GM12878 (cell line): ENCODE data around the gene SLC36A3. TPM values are rescaled to one million over a fixed set of nuclear protein-coding genes. Genes with fewer than 3 reads are reported as not detected.

ENCODE experiments used
- ATAC-seq: fragments of 200-7000 bp; cut with Tn5 transposase; 3 replicates; pipeline ENCODE4 v1.9.1; 2020; ENCODE audit warnings: mild to moderate bottlenecking, moderate library complexity
- BruUV-seq: library from RNA; stranded (reverse); fragments of 400-500 nt; replicated peaks from 2 replicates; lab custom pipeline; 2021; lab: Mats Ljungman, UMichigan
- CTCF ChIA-PET: fragments of 300-600 bp; sonication (Branson Sonifier 250); formaldehyde crosslinking; extraction: SDS; loops from one replicate; lab custom pipeline; 2021; ENCODE audit warnings: inconsistent platforms; lab: Yijun Ruan, JAX
- POLR2A ChIA-PET: fragments of 350-600 bp; formaldehyde crosslinking; extraction: SDS; loops from one replicate; lab custom pipeline; 2021; ENCODE audit warnings: inconsistent platforms; lab: Charles Lee
- RAD21 ChIA-PET: fragments of 300-600 bp; sonication (Branson Sonifier 250); formaldehyde crosslinking; loops from one replicate; lab custom pipeline; 2023; ENCODE audit warnings: antibody characterized with exemption; ENCODE audit not compliant: unreplicated experiment; lab: Charles Lee
- SMC1A ChIA-PET: fragments of 300-600 bp; sonication (Branson Sonifier 250); formaldehyde crosslinking; loops from one replicate; lab custom pipeline; 2023; ENCODE audit not compliant: unreplicated experiment, uncharacterized antibody; lab: Charles Lee
- DNase-seq: peaks from one replicate; pipeline ENCODE4 v3.0.0-alpha.2; 2011; ENCODE audit warnings: low read depth, low spot score
- FAIRE-seq: peaks from 3 replicates; lab custom pipeline; 2011; peaks lifted over from hg19 to GRCh38; lab: Jason Lieb, UNC
- H2AFZ ChIP-seq: 2 replicates; pipeline ENCODE4 v1.6.0; 2011; ENCODE audit warnings: low read depth, low read length, control low read depth; ENCODE audit not compliant: control insufficient read depth
- H3K27ac ChIP-seq: 2 replicates; pipeline ENCODE4 v1.5.1; 2011; ENCODE audit warnings: control low read depth; ENCODE audit not compliant: control insufficient read depth, insufficient read depth
- H3K27me3 ChIP-seq, 2 experiments: replicated peaks in 1 of 2; 2 replicates each; pipeline versions ENCODE4 v1.6.0 to v1.6.1; 2011; ENCODE audit warnings: low read length in 1 of 2; ENCODE audit not compliant: control insufficient read depth in 2 of 2, insufficient read depth in 2 of 2
- H3K36me3 ChIP-seq, 2 experiments: 2 replicates each; pipeline ENCODE4 v1.5.1; 2011; ENCODE audit warnings: low read length in 1 of 2; ENCODE audit not compliant: control insufficient read depth in 2 of 2, insufficient read depth in 2 of 2
- H3K4me1 ChIP-seq: 2 replicates; pipeline ENCODE4 v1.6.1; 2011; ENCODE audit warnings: mild to moderate bottlenecking, low read length, moderate library complexity, mixed read lengths; ENCODE audit not compliant: control insufficient read depth, insufficient read depth
- H3K4me2 ChIP-seq: 2 replicates; pipeline ENCODE4 v1.6.0; 2011; ENCODE audit warnings: control low read depth; ENCODE audit not compliant: control insufficient read depth, insufficient read depth
- H3K4me3 ChIP-seq: fragments of 200-600 bp; sonication (generic); 2 replicates; pipeline ENCODE4 v1.5.1; 2016
- H3K79me2 ChIP-seq: 2 replicates; pipeline ENCODE4 v1.6.0; 2011; ENCODE audit warnings: low read length; ENCODE audit not compliant: control insufficient read depth, insufficient read depth
- H3K9ac ChIP-seq: 2 replicates; pipeline ENCODE4 v1.8.0; 2011; ENCODE audit warnings: low read length, control low read depth, mixed read lengths; ENCODE audit not compliant: control insufficient read depth, insufficient read depth
- H3K9me3 ChIP-seq: replicated peaks from 3 replicates; pipeline ENCODE4 v1.5.1; 2011; ENCODE audit warnings: mild to moderate bottlenecking, low read length; ENCODE audit not compliant: control insufficient read depth, insufficient read depth
- H4K20me1 ChIP-seq: 2 replicates; pipeline ENCODE4 v1.6.0; 2011; ENCODE audit not compliant: control insufficient read depth, insufficient read depth
- ASH2L ChIP-seq: fragments of 300-600, 200-600 bp; sonication (generic); IDR thresholded peaks from 2 replicates; pipeline ENCODE4 v1.6.1; 2017; ENCODE audit warnings: low read depth, mild to moderate bottlenecking, borderline replicate concordance
- EGR1 ChIP-seq, 2 experiments: IDR thresholded peaks; 1 replicate in 1 of 2; 2 replicates in 1 of 2; pipeline ENCODE4 v1.6.1; 2011 to 2012; ENCODE audit warnings: low read depth in 2 of 2, low read length in 2 of 2, borderline replicate concordance in 1 of 2, mild to moderate bottlenecking in 1 of 2, moderate library complexity in 1 of 2
- EP300 ChIP-seq, 2 experiments: fragments of 150-350 bp in 1 of 2; IDR thresholded peaks; 2 replicates each; pipeline ENCODE4 v1.6.1; 2011 to 2012; ENCODE audit warnings: low read depth in 2 of 2, low read length in 2 of 2, borderline replicate concordance in 1 of 2, improper control_type of control experiment in 1 of 2, inconsistent platforms in 1 of 2; ENCODE audit not compliant: control insufficient read depth in 1 of 2
- FOXK2 ChIP-seq: fragments of 450-650 bp; IDR thresholded peaks from 2 replicates; pipeline ENCODE4 v1.6.1; 2017; ENCODE audit warnings: mild to moderate bottlenecking, moderate library complexity
- NR2C1 ChIP-seq: fragments of 450-650 bp; IDR thresholded peaks from 2 replicates; pipeline ENCODE4 v1.6.1; 2017; ENCODE audit warnings: antibody characterized with exemption, mild to moderate bottlenecking, moderate library complexity
- NR2C2 ChIP-seq: IDR thresholded peaks from 2 replicates; pipeline ENCODE4 v1.6.1; 2011; ENCODE audit warnings: borderline replicate concordance, low read depth; ENCODE audit not compliant: control insufficient read depth, insufficient read length
- PBX3 ChIP-seq: IDR thresholded peaks from 2 replicates; pipeline ENCODE4 v1.6.1; 2011; ENCODE audit warnings: mild to moderate bottlenecking, low read depth, low read length, moderate library complexity; ENCODE audit not compliant: insufficient replicate concordance
- SUZ12 ChIP-seq: fragments of 200-600 bp; sonication (generic); IDR thresholded peaks from one replicate; pipeline ENCODE4 v1.6.1; 2018; ENCODE audit warnings: antibody characterized with exemption, mild to moderate bottlenecking; ENCODE audit not compliant: unreplicated experiment
- USF2 ChIP-seq: IDR thresholded peaks from 2 replicates; pipeline ENCODE4 v1.6.1; 2011; ENCODE audit warnings: low read depth, low read length, improper control_type of control experiment, borderline replicate concordance
- WGBS: methylation state at CpG from one replicate; pipeline ENCODE4 v1.1.6; 2016; ENCODE audit warnings: low lambda C conversion rate; ENCODE audit not compliant: insufficient replicate concordance, insufficient coverage; ENCODE audit errors: missing lambda C conversion rate; 5-methylcytosine and 5-hydroxymethylcytosine counted together
- in situ Hi-C: fragments of 300-500 bp; cut with MboI; formaldehyde crosslinking; loops from 9 replicates; pipeline ENCODE4 v1.14.3; 2018; ENCODE audit warnings: mixed read lengths
- intact Hi-C: fragments of 100-400 bp; cut with micrococcal nuclease; formaldehyde crosslinking; loops from one replicate; pipeline ENCODE4 v1.14.2; 2022; ENCODE audit not compliant: unreplicated experiment
- polyA plus RNA-seq, 11 experiments: library from polyadenylated mRNA; depleted of rRNA in 4 of 11; unstranded in 6 of 11; stranded (reverse) in 5 of 11; fragments of >200 nt; fragmentation: Nextera tagmentation in 4 of 11; fragmentation: Illumina TruSeq in 1 of 11; extraction: Ambion mirVana in 4 of 11; extraction: Trizol in 1 of 11; gene quantifications; 1 replicate in 1 of 11; 2 replicates in 10 of 11; pipeline versions ENCODE4 v1.2.1 to v1.2.3, GENCODE V29; 2011 to 2016; ENCODE audit warnings: inconsistent platforms in 2 of 11, missing spikeins in 2 of 11, low read depth in 1 of 11
- total RNA-seq, 4 experiments: library from RNA; depleted of rRNA in 3 of 4; stranded (reverse); fragments of >200 nt in 3 of 4; fragmentation: Illumina TruSeq in 1 of 4; extraction: Trizol in 1 of 4; gene quantifications; 2 replicates each; pipeline versions ENCODE4 v1.2.1 to v1.2.3, GENCODE V29; 2013 to 2021
- TF ChIP-seq, protein P1 (sequence below), 3 experiments: IDR thresholded peaks in 2 of 3; conservative IDR thresholded peaks in 1 of 3; 2 replicates each; pipeline ENCODE4 v1.5.1; 2011; ENCODE audit warnings: low read depth in 3 of 3, low read length in 3 of 3, mild to moderate bottlenecking in 3 of 3, control low read depth in 2 of 3, moderate library complexity in 2 of 3, inconsistent platforms in 1 of 3, mixed read lengths in 1 of 3; ENCODE audit not compliant: control insufficient read depth in 2 of 3, insufficient read depth in 1 of 3; ENCODE audit errors: extremely low read depth in 1 of 3

SLC36A3 gene
- total and polyA plus RNA-seq, 10 of the 15 experiments (the other 5 are each of a cell fraction or from before 2014, with no cell fraction given): 0.03 TPM; not detected in 9

DNA sequence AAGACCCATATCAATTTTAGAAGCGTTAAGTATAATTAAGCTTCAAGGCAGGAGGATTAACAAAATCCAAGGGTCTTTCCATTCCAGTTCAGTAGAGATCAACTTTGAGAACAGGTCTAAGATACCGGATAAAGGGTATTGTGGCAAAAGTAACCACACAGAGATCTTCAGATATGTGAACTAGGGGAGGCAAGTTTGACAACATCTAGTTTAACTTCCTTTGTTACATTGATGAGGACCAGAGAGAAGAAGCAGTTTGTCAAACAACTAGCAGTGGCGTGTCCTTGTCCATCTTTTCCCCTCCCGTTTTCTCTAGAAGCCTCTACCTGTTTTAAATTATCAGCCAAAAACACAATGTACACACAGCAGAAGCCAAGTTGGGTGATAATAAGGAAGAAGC is 35.2 kb upstream of the SLC36A3 start (continued):
- no peak for TF ChIP-seq USF2

DNA sequence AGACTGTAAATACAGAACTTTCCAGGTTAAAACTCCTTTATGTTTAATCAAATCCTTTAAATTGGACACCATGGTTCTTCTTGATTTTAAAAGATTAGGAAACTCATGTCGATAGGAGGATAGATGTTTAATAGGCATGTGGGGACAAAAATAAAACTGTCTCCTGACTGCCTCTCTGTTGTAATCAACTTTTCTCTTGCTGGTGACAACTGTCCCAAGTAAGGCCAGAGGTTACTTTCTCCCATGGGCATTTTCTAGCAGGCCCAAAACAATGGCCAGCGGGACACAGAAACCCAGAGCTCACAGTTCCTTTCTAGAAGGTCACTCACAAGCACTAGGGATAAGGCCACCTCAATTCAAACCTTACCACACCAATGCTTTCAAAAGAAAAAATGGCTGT is 29.3 kb upstream of the SLC36A3 start:
- Histone ChIP-seq H3K27me3 (no peaks in the 10 kb centered on the region; a peak in 1 of 4 replicates), H3K4me3 (no peak overlapping the region), H3K36me3 (no peaks in the 10 kb centered on the region), H3K9me3 (no peaks in the 10 kb centered on the region), H3K4me2 (no peak overlapping the region), H3K27ac (no peak overlapping the region), H2AFZ (no peak overlapping the region), H4K20me1 (no peaks in the 10 kb centered on the region), H3K79me2 (no peaks in the 10 kb centered on the region), H3K9ac (no peak overlapping the region), H3K4me1 (no peaks in the 10 kb centered on the region)
- ChIA-PET RAD21 (no interaction called here), POLR2A (no interaction called here), CTCF (no interaction called here), SMC1A (interaction anchor here (1.2 to 1.8 kb wide), 2 partner anchors 15 to 308 kb away, joined by 3 to 5 read pairs; no protein-coding TSS in a partner anchor)
- no peak for ATAC-seq
- no peak for DNase-seq
- no TSS peak for BruUV-seq
- WGBS: 66% methylated on average over 2 of the region's 2 CpGs
- in situ Hi-C loops (no loop called here), intact Hi-C loops (no loop called here)
- FAIRE-seq: no peak
- TF ChIP-seq NR2C2: no peak

DNA sequence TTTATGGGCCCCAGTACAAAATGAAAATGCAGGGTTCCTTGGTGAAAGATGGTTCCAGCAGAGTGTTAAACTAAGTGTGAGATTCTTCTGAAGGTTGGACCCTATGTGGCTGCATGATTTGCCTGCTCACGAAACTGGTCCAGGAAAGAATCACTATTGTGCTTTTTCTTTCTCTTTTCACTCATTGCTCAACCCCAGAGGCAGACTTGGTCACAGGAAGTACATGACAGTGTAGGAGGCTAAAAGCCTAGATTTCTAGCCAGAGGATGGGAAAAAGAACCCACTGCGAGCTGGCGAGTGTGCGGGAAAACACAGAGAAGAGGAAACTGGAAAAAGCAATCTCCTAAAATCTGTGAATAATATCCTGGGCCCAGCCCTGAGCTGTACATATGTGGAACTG is 25.2 kb upstream of the SLC36A3 start:
- POLR2A ChIA-PET: no interaction called here
- H3K79me2 ChIP-seq: no peaks in the 10 kb centered on the region
- no peaks in the 10 kb centered on the region for H3K36me3 ChIP-seq
- SMC1A ChIA-PET: no interaction called here
- H3K27me3 ChIP-seq: no peaks in the 10 kb centered on the region; a peak in 1 of 4 replicates
- CTCF ChIA-PET: no interaction called here
- no peak for FAIRE-seq
- H4K20me1 ChIP-seq: no peaks in the 10 kb centered on the region
- no peak overlapping the region for H3K9ac ChIP-seq
- no peaks in the 10 kb centered on the region for H3K9me3 ChIP-seq
- TF ChIP-seq EGR1 (IDR thresholded peaks at IDR 0.05; ENCODE audit: borderline replicate concordance in 1 of 2, low read depth in 2 of 2, low read length in 2 of 2): no peak
- no peak for TF ChIP-seq SUZ12
- TF ChIP-seq ASH2L: no peak
- TF ChIP-seq, protein P1, sequence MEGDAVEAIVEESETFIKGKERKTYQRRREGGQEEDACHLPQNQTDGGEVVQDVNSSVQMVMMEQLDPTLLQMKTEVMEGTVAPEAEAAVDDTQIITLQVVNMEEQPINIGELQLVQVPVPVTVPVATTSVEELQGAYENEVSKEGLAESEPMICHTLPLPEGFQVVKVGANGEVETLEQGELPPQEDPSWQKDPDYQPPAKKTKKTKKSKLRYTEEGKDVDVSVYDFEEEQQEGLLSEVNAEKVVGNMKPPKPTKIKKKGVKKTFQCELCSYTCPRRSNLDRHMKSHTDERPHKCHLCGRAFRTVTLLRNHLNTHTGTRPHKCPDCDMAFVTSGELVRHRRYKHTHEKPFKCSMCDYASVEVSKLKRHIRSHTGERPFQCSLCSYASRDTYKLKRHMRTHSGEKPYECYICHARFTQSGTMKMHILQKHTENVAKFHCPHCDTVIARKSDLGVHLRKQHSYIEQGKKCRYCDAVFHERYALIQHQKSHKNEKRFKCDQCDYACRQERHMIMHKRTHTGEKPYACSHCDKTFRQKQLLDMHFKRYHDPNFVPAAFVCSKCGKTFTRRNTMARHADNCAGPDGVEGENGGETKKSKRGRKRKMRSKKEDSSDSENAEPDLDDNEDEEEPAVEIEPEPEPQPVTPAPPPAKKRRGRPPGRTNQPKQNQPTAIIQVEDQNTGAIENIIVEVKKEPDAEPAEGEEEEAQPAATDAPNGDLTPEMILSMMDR (IDR thresholded peaks at IDR 0.05 in 2 of 3, conservative IDR thresholded peaks at IDR 0.05 in 1 of 3; ENCODE audit: control insufficient read depth in 2 of 3, extremely low read depth in 1 of 3, insufficient read depth in 1 of 3, low read depth in 3 of 3, low read length in 3 of 3): no peak
- TF ChIP-seq PBX3: no peak
- TF ChIP-seq NR2C1: no peak
- TF ChIP-seq EP300 (IDR thresholded peaks at IDR 0.05; ENCODE audit: borderline replicate concordance in 1 of 2, control insufficient read depth in 1 of 2, low read depth in 2 of 2, low read length in 2 of 2): no peak
- no peak for TF ChIP-seq NR2C2
- no peak for TF ChIP-seq FOXK2
- TF ChIP-seq, all 136 proteins: peak for 0
- Histone ChIP-seq H3K4me1 (no peaks in the 10 kb centered on the region), H3K4me2 (no peak overlapping the region), H3K4me3 (no peak overlapping the region), H3K27ac (no peak overlapping the region), H2AFZ (no peak overlapping the region)
- RAD21 ChIA-PET: no interaction called here
- in situ Hi-C loops (no loop called here), intact Hi-C loops (no loop called here)
- DNase-seq: no peak
- ATAC-seq: no peak
- WGBS: 46% methylated on average over 4 of the region's 4 CpGs
- BruUV-seq: no TSS peak
